GM12878 (cell line): ENCODE measurements around the gene RSPH1. TPM values are rescaled to one million over a fixed set of nuclear protein-coding genes. Genes with fewer than 3 reads are reported as not detected.

Experiments
- BHLHE40 ChIP-seq, 2 experiments: fragments of 450-650 bp in 1 of 2; IDR thresholded peaks; 2 replicates each; pipeline ENCODE4 v1.6.1; 2011 to 2017; ENCODE audit warnings: low read depth in 2 of 2, borderline replicate concordance in 1 of 2, improper control_type of control experiment in 1 of 2, low read length in 1 of 2, mild to moderate bottlenecking in 1 of 2
- CBFB ChIP-seq: IDR thresholded peaks from 2 replicates; pipeline ENCODE4 v1.6.1; 2016; ENCODE audit warnings: antibody characterized with exemption, low read depth
- EED ChIP-seq: sonication (generic); IDR thresholded peaks from 2 replicates; pipeline ENCODE4 v1.6.1; 2016; ENCODE audit warnings: antibody characterized with exemption, low read depth
- EGR1 ChIP-seq, 2 experiments: IDR thresholded peaks; 1 replicate in 1 of 2; 2 replicates in 1 of 2; pipeline ENCODE4 v1.6.1; 2011 to 2012; ENCODE audit warnings: low read depth in 2 of 2, low read length in 2 of 2, borderline replicate concordance in 1 of 2, mild to moderate bottlenecking in 1 of 2, moderate library complexity in 1 of 2
- HCFC1 ChIP-seq: fragments of 150-350 bp; IDR thresholded peaks from 2 replicates; pipeline ENCODE4 v1.6.1; 2014; ENCODE audit warnings: low read length
- IKZF2 ChIP-seq, 2 experiments: fragments of 450-650 bp; IDR thresholded peaks; 2 replicates each; pipeline ENCODE4 v1.6.1; 2017; ENCODE audit warnings: mild to moderate bottlenecking in 2 of 2, moderate library complexity in 2 of 2
- NR2F1 ChIP-seq: fragments of 450-650 bp; conservative IDR thresholded peaks from 2 replicates; pipeline ENCODE4 v1.6.1; 2017; ENCODE audit warnings: mild to moderate bottlenecking
- PAX5 ChIP-seq: IDR thresholded peaks from 2 replicates; pipeline ENCODE4 v1.6.1; 2011; ENCODE audit warnings: low read depth, low read length, borderline replicate concordance
- PAX8 ChIP-seq: fragments of 450-650 bp; IDR thresholded peaks from 2 replicates; pipeline ENCODE4 v1.6.1; 2017; ENCODE audit warnings: mild to moderate bottlenecking, moderate library complexity
- SPI1 ChIP-seq: IDR thresholded peaks from 2 replicates; pipeline ENCODE4 v1.6.1; 2011; ENCODE audit warnings: low read depth, mild to moderate bottlenecking, low read length, moderate library complexity, borderline replicate concordance; ENCODE audit not compliant: insufficient read depth
- STAT3 ChIP-seq: IDR thresholded peaks from 2 replicates; pipeline ENCODE4 v1.6.1; 2011; ENCODE audit warnings: low read depth, low read length, improper control_type of control experiment
- YY1 ChIP-seq: IDR thresholded peaks from 2 replicates; pipeline ENCODE4 v1.6.1; 2011; ENCODE audit warnings: low read depth, mild to moderate bottlenecking, low read length
- polyA plus RNA-seq, 11 experiments: library from polyadenylated mRNA; depleted of rRNA in 4 of 11; unstranded in 6 of 11; stranded (reverse) in 5 of 11; fragments of >200 nt; fragmentation: Nextera tagmentation in 4 of 11; fragmentation: Illumina TruSeq in 1 of 11; extraction: Ambion mirVana in 4 of 11; extraction: Trizol in 1 of 11; gene quantifications; 1 replicate in 1 of 11; 2 replicates in 10 of 11; pipeline versions ENCODE4 v1.2.1 to v1.2.3, GENCODE V29; 2011 to 2016; ENCODE audit warnings: inconsistent platforms in 2 of 11, missing spikeins in 2 of 11, low read depth in 1 of 11
- total RNA-seq, 4 experiments: library from RNA; depleted of rRNA in 3 of 4; stranded (reverse); fragments of >200 nt in 3 of 4; fragmentation: Illumina TruSeq in 1 of 4; extraction: Trizol in 1 of 4; gene quantifications; 2 replicates each; pipeline versions ENCODE4 v1.2.1 to v1.2.3, GENCODE V29; 2013 to 2021
- TF ChIP-seq, protein P1 (sequence below): fragments of 450-650 bp; IDR thresholded peaks from 2 replicates; pipeline ENCODE4 v1.6.1; 2017; ENCODE audit warnings: mild to moderate bottlenecking, moderate library complexity
- TF ChIP-seq, protein P2 (sequence below): fragments of 450-650 bp; IDR thresholded peaks from 2 replicates; pipeline ENCODE4 v1.6.1; 2017; ENCODE audit warnings: low read depth, mild to moderate bottlenecking, moderate library complexity
- TF ChIP-seq, protein P3 (sequence below): fragments of 450-650 bp; formaldehyde crosslinking; IDR thresholded peaks from 2 replicates; pipeline ENCODE4 v1.4.0; 2020; ENCODE audit warnings: mild to moderate bottlenecking, moderate library complexity

Gene RSPH1
- total and polyA plus RNA-seq, 10 of the 15 experiments (the other 5 are each of a cell fraction or from before 2014, with no cell fraction given): 0.11 to 1.4 (median 0.38) TPM

DNA sequence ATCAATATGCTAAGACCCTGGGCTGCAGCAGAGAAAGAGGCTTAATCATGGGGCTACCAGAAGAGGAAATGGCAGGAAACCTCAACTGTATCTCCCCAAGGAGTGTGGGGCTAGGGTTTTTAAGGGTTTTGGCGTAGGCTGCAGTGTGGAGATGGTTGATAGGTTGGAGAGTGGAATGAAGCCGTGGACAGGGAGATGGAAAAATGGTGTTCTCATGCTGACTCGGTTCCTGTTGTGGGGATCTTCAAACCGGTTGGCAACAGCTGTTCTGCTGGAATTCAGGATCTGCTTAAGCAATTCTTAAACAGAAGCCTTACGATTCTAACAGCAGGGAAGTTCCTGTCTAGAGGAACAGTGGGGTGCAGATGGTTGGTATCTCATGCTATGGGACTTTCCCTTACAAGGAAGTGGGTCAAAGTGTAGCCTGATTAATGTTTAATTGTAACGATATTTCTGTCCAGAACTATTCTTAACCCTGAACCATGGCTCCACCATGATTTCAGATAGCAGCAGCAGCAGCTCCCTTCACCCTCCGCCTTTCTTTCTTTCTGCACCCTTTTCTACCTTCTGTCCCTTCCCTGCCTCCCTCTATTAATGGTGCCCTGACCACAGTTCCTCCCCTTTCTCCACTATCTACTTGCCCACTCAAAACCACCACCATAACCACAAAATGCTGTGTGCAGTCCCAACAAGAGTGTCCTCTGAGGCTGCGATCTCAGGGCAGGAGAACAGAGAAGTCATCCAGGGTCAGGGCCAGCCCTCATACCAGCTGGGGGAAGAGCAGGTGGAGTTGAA, 30.8 kb downstream of the RSPH1 start (continued):
- TF ChIP-seq IKZF2 (IDR thresholded peaks at IDR 0.05): peak; percentile 94 to 96
- TF ChIP-seq EED: peak; percentile 96
- TF ChIP-seq, protein P1, sequence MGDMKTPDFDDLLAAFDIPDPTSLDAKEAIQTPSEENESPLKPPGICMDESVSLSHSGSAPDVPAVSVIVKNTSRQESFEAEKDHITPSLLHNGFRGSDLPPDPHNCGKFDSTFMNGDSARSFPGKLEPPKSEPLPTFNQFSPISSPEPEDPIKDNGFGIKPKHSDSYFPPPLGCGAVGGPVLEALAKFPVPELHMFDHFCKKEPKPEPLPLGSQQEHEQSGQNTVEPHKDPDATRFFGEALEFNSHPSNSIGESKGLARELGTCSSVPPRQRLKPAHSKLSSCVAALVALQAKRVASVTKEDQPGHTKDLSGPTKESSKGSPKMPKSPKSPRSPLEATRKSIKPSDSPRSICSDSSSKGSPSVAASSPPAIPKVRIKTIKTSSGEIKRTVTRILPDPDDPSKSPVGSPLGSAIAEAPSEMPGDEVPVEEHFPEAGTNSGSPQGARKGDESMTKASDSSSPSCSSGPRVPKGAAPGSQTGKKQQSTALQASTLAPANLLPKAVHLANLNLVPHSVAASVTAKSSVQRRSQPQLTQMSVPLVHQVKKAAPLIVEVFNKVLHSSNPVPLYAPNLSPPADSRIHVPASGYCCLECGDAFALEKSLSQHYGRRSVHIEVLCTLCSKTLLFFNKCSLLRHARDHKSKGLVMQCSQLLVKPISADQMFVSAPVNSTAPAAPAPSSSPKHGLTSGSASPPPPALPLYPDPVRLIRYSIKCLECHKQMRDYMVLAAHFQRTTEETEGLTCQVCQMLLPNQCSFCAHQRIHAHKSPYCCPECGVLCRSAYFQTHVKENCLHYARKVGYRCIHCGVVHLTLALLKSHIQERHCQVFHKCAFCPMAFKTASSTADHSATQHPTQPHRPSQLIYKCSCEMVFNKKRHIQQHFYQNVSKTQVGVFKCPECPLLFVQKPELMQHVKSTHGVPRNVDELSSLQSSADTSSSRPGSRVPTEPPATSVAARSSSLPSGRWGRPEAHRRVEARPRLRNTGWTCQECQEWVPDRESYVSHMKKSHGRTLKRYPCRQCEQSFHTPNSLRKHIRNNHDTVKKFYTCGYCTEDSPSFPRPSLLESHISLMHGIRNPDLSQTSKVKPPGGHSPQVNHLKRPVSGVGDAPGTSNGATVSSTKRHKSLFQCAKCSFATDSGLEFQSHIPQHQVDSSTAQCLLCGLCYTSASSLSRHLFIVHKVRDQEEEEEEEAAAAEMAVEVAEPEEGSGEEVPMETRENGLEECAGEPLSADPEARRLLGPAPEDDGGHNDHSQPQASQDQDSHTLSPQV: peak; percentile 95
- TF ChIP-seq, protein P2, sequence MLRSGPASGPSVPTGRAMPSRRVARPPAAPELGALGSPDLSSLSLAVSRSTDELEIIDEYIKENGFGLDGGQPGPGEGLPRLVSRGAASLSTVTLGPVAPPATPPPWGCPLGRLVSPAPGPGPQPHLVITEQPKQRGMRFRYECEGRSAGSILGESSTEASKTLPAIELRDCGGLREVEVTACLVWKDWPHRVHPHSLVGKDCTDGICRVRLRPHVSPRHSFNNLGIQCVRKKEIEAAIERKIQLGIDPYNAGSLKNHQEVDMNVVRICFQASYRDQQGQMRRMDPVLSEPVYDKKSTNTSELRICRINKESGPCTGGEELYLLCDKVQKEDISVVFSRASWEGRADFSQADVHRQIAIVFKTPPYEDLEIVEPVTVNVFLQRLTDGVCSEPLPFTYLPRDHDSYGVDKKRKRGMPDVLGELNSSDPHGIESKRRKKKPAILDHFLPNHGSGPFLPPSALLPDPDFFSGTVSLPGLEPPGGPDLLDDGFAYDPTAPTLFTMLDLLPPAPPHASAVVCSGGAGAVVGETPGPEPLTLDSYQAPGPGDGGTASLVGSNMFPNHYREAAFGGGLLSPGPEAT: peak; percentile 81; the same call in 1 of the 2 replicates
- 0 out of 2 replicates have a peak, but pooled peaks have one; percentile 20 for TF ChIP-seq STAT3
- TF ChIP-seq, protein P3, sequence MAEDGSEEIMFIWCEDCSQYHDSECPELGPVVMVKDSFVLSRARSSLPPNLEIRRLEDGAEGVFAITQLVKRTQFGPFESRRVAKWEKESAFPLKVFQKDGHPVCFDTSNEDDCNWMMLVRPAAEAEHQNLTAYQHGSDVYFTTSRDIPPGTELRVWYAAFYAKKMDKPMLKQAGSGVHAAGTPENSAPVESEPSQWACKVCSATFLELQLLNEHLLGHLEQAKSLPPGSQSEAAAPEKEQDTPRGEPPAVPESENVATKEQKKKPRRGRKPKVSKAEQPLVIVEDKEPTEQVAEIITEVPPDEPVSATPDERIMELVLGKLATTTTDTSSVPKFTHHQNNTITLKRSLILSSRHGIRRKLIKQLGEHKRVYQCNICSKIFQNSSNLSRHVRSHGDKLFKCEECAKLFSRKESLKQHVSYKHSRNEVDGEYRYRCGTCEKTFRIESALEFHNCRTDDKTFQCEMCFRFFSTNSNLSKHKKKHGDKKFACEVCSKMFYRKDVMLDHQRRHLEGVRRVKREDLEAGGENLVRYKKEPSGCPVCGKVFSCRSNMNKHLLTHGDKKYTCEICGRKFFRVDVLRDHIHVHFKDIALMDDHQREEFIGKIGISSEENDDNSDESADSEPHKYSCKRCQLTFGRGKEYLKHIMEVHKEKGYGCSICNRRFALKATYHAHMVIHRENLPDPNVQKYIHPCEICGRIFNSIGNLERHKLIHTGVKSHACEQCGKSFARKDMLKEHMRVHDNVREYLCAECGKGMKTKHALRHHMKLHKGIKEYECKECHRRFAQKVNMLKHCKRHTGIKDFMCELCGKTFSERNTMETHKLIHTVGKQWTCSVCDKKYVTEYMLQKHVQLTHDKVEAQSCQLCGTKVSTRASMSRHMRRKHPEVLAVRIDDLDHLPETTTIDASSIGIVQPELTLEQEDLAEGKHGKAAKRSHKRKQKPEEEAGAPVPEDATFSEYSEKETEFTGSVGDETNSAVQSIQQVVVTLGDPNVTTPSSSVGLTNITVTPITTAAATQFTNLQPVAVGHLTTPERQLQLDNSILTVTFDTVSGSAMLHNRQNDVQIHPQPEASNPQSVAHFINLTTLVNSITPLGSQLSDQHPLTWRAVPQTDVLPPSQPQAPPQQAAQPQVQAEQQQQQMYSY (CRISPR knock-in tag): peak; percentile 26; the same call in 1 of the 2 replicates
- TF ChIP-seq NR2F1: peak; percentile 94
- TF ChIP-seq HCFC1: no peak
- TF ChIP-seq PAX8: no peak
- peak; percentile 52 for TF ChIP-seq SPI1
- TF ChIP-seq BHLHE40 (IDR thresholded peaks at IDR 0.05; ENCODE audit: borderline replicate concordance in 1 of 2, low read depth in 2 of 2, low read length in 1 of 2): peak in 1 of 2 experiments; percentile 57; a peak in 2 of 4 replicates
- TF ChIP-seq CBFB: peak; percentile 90; the same call in 1 of the 2 replicates
- peak; percentile 70; the same call in 1 of the 2 replicates for TF ChIP-seq PAX5
- TF ChIP-seq EGR1 (IDR thresholded peaks at IDR 0.05; ENCODE audit: borderline replicate concordance in 1 of 2, low read depth in 2 of 2, low read length in 2 of 2): peak in 1 of 2 experiments; percentile 21; a peak in 1 of 3 replicates
- peak; percentile 60; the same call in 1 of the 2 replicates for TF ChIP-seq YY1
